Astrocyte of the hippocampus (primary cell): Measurements from ENCODE around the gene STPG1.
"Not testable (repeated sequence)": the region's sequence is repeated elsewhere in the genome, so short reads cannot be mapped to it uniquely, and the experiment has no call there.

Experiments
- DNase-seq: peaks from one replicate; pipeline ENCODE4 v3.0.0; 2011; ENCODE audit warnings: low read depth, low spot score

The STPG1 gene

GRCh38 chr1:24413350-24414163 lies at the start of gene STPG1:
Gene STPG1 (minus strand): TSS chr1:24413782. CDS start chr1:24401388, 12,394 bp downstream.
- peak; percentile 93 for DNase-seq

GRCh38 chr1:24462128-24462527 lies 48.5 kb upstream of the STPG1 start:
- not testable (repeated sequence) for DNase-seq

GRCh38 chr1:24459551-24460266 lies 46.1 kb upstream of the STPG1 start:
- DNase-seq: no peak

GRCh38 chr1:24457866-24458265 lies 44.3 kb upstream of the STPG1 start:
- no peak for DNase-seq

- no peak for DNase-seq
Observed at GRCh38 chr1:24455272-24455671, 41.7 kb upstream of the STPG1 start.

GRCh38 chr1:24454673-24455072 lies 41.1 kb upstream of the STPG1 start:
- no peak for DNase-seq

- DNase-seq: no peak
Observed at GRCh38 chr1:24452922-24453485, 39.4 kb upstream of the STPG1 start.

- no peak for DNase-seq
Observed at GRCh38 chr1:24451746-24452145, 38.2 kb upstream of the STPG1 start.

- DNase-seq: no peak
Observed at GRCh38 chr1:24450857-24451397, 37.3 kb upstream of the STPG1 start.

- no peak for DNase-seq
Observed at GRCh38 chr1:24450316-24450715, 36.7 kb upstream of the STPG1 start.

- not testable (repeated sequence) for DNase-seq
Observed at GRCh38 chr1:24446446-24446845, 32.9 kb upstream of the STPG1 start.

GRCh38 chr1:24443241-24443656 lies 29.7 kb upstream of the STPG1 start:
- DNase-seq: peak; percentile 11

- DNase-seq: peak; percentile 19
Observed at GRCh38 chr1:24442764-24443163, 29.2 kb upstream of the STPG1 start.

GRCh38 chr1:24441996-24442668 lies 28.6 kb upstream of the STPG1 start:
- no peak for DNase-seq

- no peak for DNase-seq
Observed at GRCh38 chr1:24441480-24441879, 27.9 kb upstream of the STPG1 start.

GRCh38 chr1:24440436-24440835 lies 26.9 kb upstream of the STPG1 start:
- no peak for DNase-seq

GRCh38 chr1:24438423-24438901 lies 24.9 kb upstream of the STPG1 start:
- no peak for DNase-seq

GRCh38 chr1:24437631-24438396 lies 24.2 kb upstream of the STPG1 start:
- DNase-seq: no peak

GRCh38 chr1:24435782-24436365 lies 22.3 kb upstream of the STPG1 start:
- no peak for DNase-seq

- DNase-seq: no peak
Observed at GRCh38 chr1:24427545-24427862, 13.9 kb upstream of the STPG1 start.
